Measurements from ENCODE around the gene CFAP43. TPM values are rescaled to one million over a fixed set of nuclear protein-coding genes. Genes with fewer than 3 reads are reported as not detected.

Gene CFAP43
- total RNA-seq, 1 donor from 2014 or later = not detected

GRCh38 chr10:104232613-104233102, 494 bp upstream of the CFAP43 start:
- Histone ChIP-seq H3K9me3 (replicated peaks) (peaks cover 10% of the 10 kb centered on the region), H3K4me1 (peaks cover 15% of the 10 kb centered on the region), H3K4me3 (peak overlapping the region; percentile 90), H3K27ac (replicated peaks) (no peak overlapping the region), H3K36me3 (no peaks in the 10 kb centered on the region), H3K27me3 (ENCODE audit: low read depth) (peaks cover 11% of the 10 kb centered on the region)
- intact Hi-C loops (cut with micrococcal nuclease) = no loop called here
- no peak for DNase-seq
- no peak for TF ChIP-seq CTCF (IDR thresholded peaks at IDR 0.05; ENCODE audit: borderline replicate concordance)

- intact Hi-C loops (cut with micrococcal nuclease) = no loop called here
- peaks cover 10% of the 10 kb centered on the region for H3K9me3 ChIP-seq (replicated peaks)
- H3K36me3 ChIP-seq = no peaks in the 10 kb centered on the region
- H3K27ac ChIP-seq (replicated peaks) = no peak overlapping the region
- DNase-seq = no peak
- TF ChIP-seq CTCF (IDR thresholded peaks at IDR 0.05; ENCODE audit: borderline replicate concordance) = no peak
- H3K4me1 ChIP-seq = peaks cover 15% of the 10 kb centered on the region
- H3K27me3 ChIP-seq (ENCODE audit: low read depth) = peaks cover 6% of the 10 kb centered on the region
- H3K4me3 ChIP-seq = no peak overlapping the region
These were observed 1.7 kb downstream of the CFAP43 start for GRCh38 chr10:104230490-104230889.

DNA sequence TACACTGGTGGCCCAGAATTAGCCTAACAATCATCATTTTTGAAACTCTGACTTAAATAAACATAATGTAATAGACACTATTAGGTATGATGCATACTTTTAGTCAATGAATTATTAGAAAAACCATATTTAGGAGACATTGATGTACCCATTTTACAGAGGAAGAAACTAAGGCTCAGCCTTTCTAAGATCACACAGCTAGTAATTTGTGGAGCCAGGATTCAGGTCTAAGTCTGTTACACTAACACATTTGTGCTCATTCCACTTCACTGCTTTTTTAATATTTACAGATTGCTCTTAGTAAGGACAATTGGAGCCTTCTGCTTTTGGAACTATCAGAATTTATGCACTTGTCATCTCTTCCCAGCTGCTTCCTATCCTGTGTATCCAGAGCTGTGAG, 8.9 kb downstream of the CFAP43 start:
- no peak for DNase-seq
- Histone ChIP-seq H3K9me3 (replicated peaks) (no peaks in the 10 kb centered on the region), H3K4me3 (no peak overlapping the region), H3K27me3 (ENCODE audit: low read depth) (no peaks in the 10 kb centered on the region), H3K4me1 (no peaks in the 10 kb centered on the region), H3K27ac (replicated peaks) (no peak overlapping the region), H3K36me3 (no peaks in the 10 kb centered on the region)
- intact Hi-C loops (cut with micrococcal nuclease) = no loop called here
- TF ChIP-seq CTCF (IDR thresholded peaks at IDR 0.05; ENCODE audit: borderline replicate concordance) = no peak

- H3K27me3 ChIP-seq (ENCODE audit: low read depth) = peaks cover 11% of the 10 kb centered on the region
These were observed 11.6 kb downstream of the CFAP43 start for GRCh38 chr10:104220522-104220921.

GRCh38 chr10:104218751-104219150, 13.4 kb downstream of the CFAP43 start:
- H3K27me3 ChIP-seq (ENCODE audit: low read depth) = peaks cover 16% of the 10 kb centered on the region
- no peak for DNase-seq
- H3K4me3 ChIP-seq = no peak overlapping the region
- no peaks in the 10 kb centered on the region for H3K9me3 ChIP-seq (replicated peaks)
- intact Hi-C loops (cut with micrococcal nuclease) = no loop called here
- no peaks in the 10 kb centered on the region for H3K36me3 ChIP-seq
- no peak overlapping the region for H3K27ac ChIP-seq (replicated peaks)
- H3K4me1 ChIP-seq = no peaks in the 10 kb centered on the region
- TF ChIP-seq CTCF (IDR thresholded peaks at IDR 0.05; ENCODE audit: borderline replicate concordance) = no peak

More at GRCh38 chr10:104220522-104220921, 11.6 kb downstream of the CFAP43 start:
- Histone ChIP-seq H3K4me1 (no peaks in the 10 kb centered on the region), H3K4me3 (no peak overlapping the region), H3K36me3 (no peaks in the 10 kb centered on the region), H3K9me3 (replicated peaks) (no peaks in the 10 kb centered on the region), H3K27ac (replicated peaks) (no peak overlapping the region)
- no peak for TF ChIP-seq CTCF (IDR thresholded peaks at IDR 0.05; ENCODE audit: borderline replicate concordance)
- DNase-seq = no peak
- intact Hi-C loops (cut with micrococcal nuclease) = no loop called here

Measured in left ventricle myocardium inferior (tissue), 1 donor.